NK-92 (cell line): ENCODE data around the gene ASCC3.
"Not testable (repeated sequence)": the region's sequence is repeated elsewhere in the genome, so short reads cannot be mapped to it uniquely, and the experiment has no call there.

Experiments
- DNase-seq: peaks from one replicate; lab custom pipeline; 2025; ENCODE audit not compliant: unreplicated experiment; lab: John Stamatoyannopoulos, UW

ASCC3 gene

GRCh38 chr6:100809346-100809745 lies 71.8 kb downstream of the ASCC3 start:
- DNase-seq = no peak

GRCh38 chr6:100808638-100809275 lies 72.4 kb downstream of the ASCC3 start:
- no peak for DNase-seq

DNA sequence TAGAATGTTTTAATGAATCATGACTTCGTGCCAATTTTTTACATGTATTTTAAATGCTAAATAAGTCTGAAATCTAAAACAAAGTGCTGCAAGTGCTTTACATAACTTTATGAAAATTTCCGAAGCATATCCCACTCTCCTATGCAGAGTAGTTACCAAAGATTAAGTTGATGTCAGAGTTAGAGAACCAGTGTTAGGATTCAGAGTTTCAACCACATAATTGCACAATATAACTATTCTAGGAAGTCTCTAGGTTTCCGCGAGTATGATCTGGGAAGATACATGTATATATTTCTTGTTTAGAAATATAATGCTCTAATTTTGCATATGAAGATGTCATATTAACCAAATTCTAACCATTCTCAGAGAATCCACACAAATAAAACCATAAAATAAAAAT lies 74.8 kb downstream of the ASCC3 start:
- DNase-seq = no peak

DNA sequence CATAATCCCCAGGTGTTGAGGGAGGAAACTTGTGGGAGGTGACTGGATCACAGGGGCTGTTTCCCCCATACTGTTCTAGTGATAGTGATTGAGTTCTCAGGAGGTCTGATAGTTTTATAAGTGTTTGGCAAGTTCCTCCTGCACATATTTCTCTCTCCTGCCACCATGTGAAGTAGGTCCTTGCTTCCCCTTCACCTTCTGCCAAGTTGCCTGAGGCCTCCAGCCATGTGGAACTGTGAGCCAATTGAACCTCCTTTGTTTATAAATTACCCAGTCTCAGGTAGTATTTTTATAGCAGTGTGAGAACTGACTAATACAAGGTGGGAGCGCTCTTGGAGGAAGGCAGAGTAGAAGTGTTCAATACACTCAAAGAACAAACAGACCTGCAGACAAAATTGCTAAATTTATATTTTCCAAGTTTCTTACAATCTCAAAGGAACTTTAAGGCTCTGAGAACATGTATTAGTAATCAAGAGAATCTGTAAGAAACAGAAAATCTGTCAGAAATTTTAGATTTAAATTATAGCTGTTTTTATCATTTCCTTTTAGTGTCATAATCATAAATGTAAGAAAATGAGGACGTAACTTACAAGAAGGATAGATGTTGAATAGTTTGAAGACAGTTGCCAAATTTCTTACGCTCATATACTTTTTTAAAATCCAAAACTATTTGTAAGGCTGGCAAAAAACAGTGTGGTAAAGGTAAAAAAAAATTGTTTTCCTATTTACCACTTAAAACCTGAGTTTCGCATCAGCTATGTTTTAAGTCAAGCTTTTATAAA lies 77.7 kb downstream of the ASCC3 start:
- no peak for DNase-seq

- DNase-seq = no peak
Observed at GRCh38 chr6:100801036-100801435, 80.1 kb downstream of the ASCC3 start.

DNA sequence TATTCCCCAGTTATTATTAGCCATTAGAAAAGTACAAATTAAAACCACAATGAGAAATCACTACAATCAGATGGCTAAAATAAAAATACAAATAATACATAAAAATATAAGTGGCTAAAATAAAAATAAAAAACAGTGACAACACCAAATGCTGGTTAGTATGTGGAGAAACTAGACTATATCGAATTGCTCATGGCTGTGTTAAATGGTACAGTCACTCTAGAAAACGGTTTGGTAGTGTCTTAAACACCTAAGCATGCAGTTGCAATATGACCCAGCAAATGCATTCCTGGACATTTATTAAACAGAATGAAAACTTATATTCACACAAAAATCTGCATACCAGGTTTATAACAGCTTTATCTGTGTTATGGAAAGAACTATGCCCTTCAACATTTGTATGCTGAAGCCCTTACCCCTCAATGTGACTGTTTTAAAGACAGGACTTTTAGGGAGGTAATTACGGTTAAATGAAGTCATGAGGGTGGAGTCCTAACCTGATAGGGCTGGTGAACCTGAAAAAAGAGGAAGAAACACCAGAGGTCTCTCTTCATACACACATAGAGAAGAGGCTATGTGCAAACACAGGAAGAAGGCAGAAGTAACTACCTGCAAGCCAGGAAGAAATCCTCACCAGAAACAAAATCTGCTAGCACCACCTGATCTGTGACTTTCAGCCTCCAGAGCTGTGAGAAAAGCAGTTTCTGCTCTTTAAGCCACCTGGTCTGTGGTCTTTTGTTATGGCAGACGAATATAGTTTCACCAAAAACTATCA lies 84.9 kb downstream of the ASCC3 start:
- DNase-seq = no peak

- DNase-seq = no peak
Observed at GRCh38 chr6:100790084-100790483, 91.0 kb downstream of the ASCC3 start.

- no peak for DNase-seq
Observed at GRCh38 chr6:100785982-100786381, 95.1 kb downstream of the ASCC3 start.

GRCh38 chr6:100780648-100781047 lies 100.5 kb downstream of the ASCC3 start:
- no peak for DNase-seq

GRCh38 chr6:100775667-100776066 lies 105.5 kb downstream of the ASCC3 start:
- DNase-seq = no peak

- no peak for DNase-seq
Observed at GRCh38 chr6:100774681-100775080, 106.4 kb downstream of the ASCC3 start.

- no peak for DNase-seq
Observed at GRCh38 chr6:100768816-100769351, 112.2 kb downstream of the ASCC3 start.

DNA sequence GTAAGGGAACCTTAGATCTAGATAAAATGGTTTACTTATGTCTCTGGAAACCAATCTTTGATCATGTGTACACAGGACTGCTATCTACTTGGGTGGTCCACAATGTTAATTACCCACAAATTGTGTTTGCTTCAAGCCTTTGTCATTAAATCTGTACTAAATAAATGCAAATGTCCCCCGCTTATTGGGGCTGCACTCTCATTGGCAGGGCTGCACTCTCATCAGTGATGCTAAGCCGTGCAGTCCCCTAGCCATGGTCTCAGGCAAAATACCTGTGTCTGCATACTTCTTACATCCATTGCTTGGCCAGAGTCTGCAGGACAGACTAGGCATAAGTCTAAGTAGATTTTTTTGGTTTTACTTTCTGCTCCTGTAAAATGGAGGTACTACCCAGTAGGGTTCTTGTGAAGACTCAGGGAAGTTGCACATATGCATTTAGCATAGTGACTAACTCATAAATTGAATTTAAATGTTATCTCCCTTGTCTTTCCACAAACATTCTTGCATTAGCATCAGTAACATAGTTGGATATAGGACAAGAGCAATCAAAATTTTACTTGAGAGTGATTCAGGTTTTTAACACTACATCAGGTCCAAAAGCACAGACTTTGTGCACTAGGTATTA lies 117.4 kb downstream of the ASCC3 start:
- no peak for DNase-seq

GRCh38 chr6:100761841-100762240 lies 119.3 kb downstream of the ASCC3 start:
- no peak for DNase-seq

DNA sequence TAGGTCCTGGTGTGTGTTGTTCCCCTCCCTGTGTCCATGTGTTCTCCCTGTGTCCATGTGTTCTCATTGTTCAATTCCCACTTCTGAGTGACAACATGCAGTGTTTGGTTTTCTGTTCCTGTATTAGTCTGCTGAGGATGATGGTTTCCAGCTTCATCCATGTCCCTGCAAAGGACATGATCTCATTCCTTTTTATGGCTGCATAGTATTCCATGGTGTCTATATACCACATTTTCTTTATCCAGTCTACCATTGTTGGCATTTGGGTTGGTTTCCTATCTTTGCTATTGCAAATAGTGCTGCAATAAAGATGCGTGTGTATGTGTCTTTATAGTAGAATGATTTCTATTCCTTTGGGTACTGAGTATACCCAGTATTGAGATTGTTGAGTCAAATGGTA lies 122.7 kb downstream of the ASCC3 start:
- not testable (repeated sequence) for DNase-seq

DNA sequence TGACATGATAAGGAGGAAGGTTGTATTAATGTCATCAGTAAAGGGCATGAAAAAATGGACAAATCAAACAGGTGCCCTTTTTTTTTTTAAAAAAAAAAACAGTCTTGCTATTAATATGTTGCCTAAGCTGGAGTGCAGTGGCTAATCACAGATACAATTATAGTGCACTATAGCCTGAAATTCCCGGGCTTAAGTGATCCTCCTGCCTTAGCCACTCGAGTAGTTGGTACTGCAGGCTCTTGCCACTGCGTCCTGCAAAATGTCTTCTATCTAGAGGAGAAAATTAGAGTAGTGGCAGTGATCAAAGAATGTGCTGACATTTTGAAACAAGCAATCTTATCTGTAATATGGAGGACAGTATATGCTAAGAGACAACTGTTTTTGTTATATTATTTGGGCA lies 127.7 kb downstream of the ASCC3 start:
- DNase-seq = no peak

GRCh38 chr6:100751590-100751989 lies 129.5 kb downstream of the ASCC3 start:
- no peak for DNase-seq

- no peak for DNase-seq
Observed at GRCh38 chr6:100745419-100746041, 135.6 kb downstream of the ASCC3 start.

DNA sequence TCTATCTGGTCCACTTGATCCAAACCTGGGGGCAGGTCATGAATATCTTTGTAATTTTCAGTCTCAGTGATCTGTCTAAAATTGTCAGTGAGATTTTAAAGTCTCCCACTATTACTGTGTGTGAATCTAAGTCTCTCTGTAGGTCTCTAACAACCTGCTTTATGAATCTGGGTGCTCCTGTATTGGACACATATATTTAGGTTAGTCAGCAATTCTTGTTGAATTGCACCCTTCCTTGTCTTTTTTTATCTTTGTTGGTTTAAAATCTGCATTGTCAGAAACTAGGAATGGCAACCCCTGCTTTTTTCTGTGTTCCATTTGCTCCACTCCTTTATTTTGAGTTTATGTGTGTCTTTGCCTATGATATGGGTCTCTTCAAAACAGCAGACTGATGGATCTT lies 140.7 kb downstream of the ASCC3 start:
- no peak for DNase-seq

DNA sequence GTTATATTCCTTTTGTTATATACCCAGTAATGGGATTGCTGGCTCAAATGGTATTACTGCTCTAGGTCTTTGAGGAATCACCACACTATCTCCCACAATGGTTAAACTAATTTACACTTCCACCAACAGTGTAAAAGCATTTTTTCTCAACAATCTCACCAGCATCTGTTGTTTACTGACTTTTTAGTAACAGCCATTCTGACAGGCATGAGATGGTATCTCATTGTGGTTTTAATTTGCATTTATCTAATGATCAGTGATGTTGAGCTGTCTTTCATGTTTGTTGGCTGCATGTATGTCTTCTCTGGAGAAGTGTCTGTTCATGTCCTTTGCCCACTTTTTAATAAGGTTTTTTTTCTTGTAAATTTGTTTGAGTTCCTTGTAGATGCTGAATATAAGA lies 143.4 kb downstream of the ASCC3 start:
- not testable (repeated sequence) for DNase-seq

DNA sequence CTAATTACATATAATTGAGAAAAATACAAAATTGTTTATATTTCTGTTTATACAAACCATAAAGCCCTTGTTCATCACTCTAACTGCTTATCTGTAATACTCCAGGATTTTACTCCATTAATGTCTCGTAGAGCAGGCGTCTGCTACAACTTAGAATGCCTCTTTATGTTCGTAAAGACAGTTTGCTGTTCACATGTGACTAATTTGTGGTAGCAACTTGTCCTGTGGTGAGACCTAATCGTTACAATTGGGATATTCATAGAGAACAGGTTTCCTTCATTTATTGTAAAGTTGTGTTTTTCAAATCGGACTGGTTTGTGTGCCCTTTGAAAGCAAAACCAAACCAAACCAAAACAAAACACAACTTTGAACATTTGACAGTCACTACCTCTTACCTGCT lies 149.7 kb downstream of the ASCC3 start:
- no peak for DNase-seq
